GM13976 (cell line): ENCODE data around the gene ZNF618.

Source experiments
- DNase-seq: peaks from one replicate; pipeline ENCODE4 v3.0.0; 2012; ENCODE audit warnings: low spot score
- CTCF ChIP-seq: IDR thresholded peaks from 2 replicates; pipeline ENCODE4 v1.5.1; 2012; ENCODE audit warnings: borderline replicate concordance, mild to moderate bottlenecking; ENCODE audit not compliant: insufficient read depth; ENCODE audit errors: extremely low read depth, missing control alignments, control extremely low read depth
- in situ Hi-C: fragments of 300-500 bp; cut with MboI; formaldehyde crosslinking; loops from one replicate; pipeline ENCODE4 v1.12.0; 2022; ENCODE audit warnings: low sequenced_read_pairs, mixed read lengths, inconsistent platforms; ENCODE audit not compliant: unreplicated experiment

The ZNF618 gene

GRCh38 chr9:113876151-113876992, at the start of gene ZNF618:
TSS of gene ZNF618 (plus strand) at chr9:113876309. CDS start at chr9:113876381, 72 bp downstream.
- TF ChIP-seq CTCF, result no peak
- in situ Hi-C loops, result no loop called here
- DNase-seq, result peak; percentile 70

- in situ Hi-C loops, result no loop called here
- DNase-seq, result no peak
- TF ChIP-seq CTCF, result no peak
Observed at GRCh38 chr9:113828221-113828620, 47.9 kb upstream of the ZNF618 start.

- no peak for DNase-seq
- in situ Hi-C loops, result no loop called here
- TF ChIP-seq CTCF, result no peak
Observed at GRCh38 chr9:113837334-113837733, 38.8 kb upstream of the ZNF618 start.

- TF ChIP-seq CTCF, result no peak
- in situ Hi-C loops, result no loop called here
- DNase-seq, result no peak
Observed at GRCh38 chr9:113842086-113842485, 34.0 kb upstream of the ZNF618 start.

GRCh38 chr9:113844466-113844865, 31.6 kb upstream of the ZNF618 start:
- TF ChIP-seq CTCF, result no peak
- in situ Hi-C loops, result no loop called here
- DNase-seq, result no peak

- in situ Hi-C loops, result no loop called here
- no peak for TF ChIP-seq CTCF
- no peak for DNase-seq
Observed at GRCh38 chr9:113851359-113851758, 24.8 kb upstream of the ZNF618 start.
